Hepatocyte (in vitro differentiated cells): Measurements from ENCODE around the gene ASIC2. TPM values are rescaled to one million over a fixed set of nuclear protein-coding genes. Genes with fewer than 3 reads are reported as not detected.

Source experiments
- DNase-seq: peaks from one replicate; pipeline ENCODE4 v3.0.0-alpha.2; 2016; ENCODE audit warnings: low spot score
- H2AFZ ChIP-seq: fragments of 200-600 bp; sonication (generic); 2 replicates; pipeline ENCODE4 v1.6.0; 2016; ENCODE audit warnings: antibody characterized with exemption, mild to moderate bottlenecking
- H3K27ac ChIP-seq: fragments of 200-600 bp; sonication (generic); 2 replicates; pipeline ENCODE4 v1.5.1; 2016; ENCODE audit warnings: mild to moderate bottlenecking
- H3K27me3 ChIP-seq: fragments of 200-600 bp; sonication (generic); 2 replicates; pipeline ENCODE4 v1.6.1; 2016
- H3K36me3 ChIP-seq: fragments of 200-600 bp; sonication (generic); replicated peaks from 2 replicates; pipeline ENCODE4 v1.5.1; 2016; ENCODE audit warnings: low read depth; ENCODE audit not compliant: insufficient read depth
- H3K4me1 ChIP-seq: fragments of 200-600 bp; sonication (generic); 2 replicates; pipeline ENCODE4 v1.5.1; 2016; ENCODE audit warnings: mild to moderate bottlenecking, moderate library complexity; ENCODE audit not compliant: insufficient read depth
- H3K4me2 ChIP-seq: fragments of 200-600 bp; sonication (generic); 2 replicates; pipeline ENCODE4 v1.6.0; 2016
- H3K4me3 ChIP-seq: fragments of 200-600 bp; sonication (generic); 2 replicates; pipeline ENCODE4 v1.5.1; 2016; ENCODE audit warnings: mild to moderate bottlenecking
- H3K79me2 ChIP-seq: fragments of 200-600 bp; sonication (generic); 2 replicates; pipeline ENCODE4 v1.6.0; 2017; ENCODE audit warnings: mild to moderate bottlenecking
- H3K9me2 ChIP-seq: fragments of 200-600 bp; sonication (generic); replicated peaks from 2 replicates; pipeline ENCODE4 v1.6.0; 2017; ENCODE audit warnings: mild to moderate bottlenecking; ENCODE audit not compliant: insufficient read depth
- H3K9me3 ChIP-seq: fragments of 200-600 bp; sonication (generic); 2 replicates; pipeline ENCODE4 v1.5.1; 2016; ENCODE audit warnings: low read depth, mild to moderate bottlenecking
- H4K20me1 ChIP-seq: fragments of 200-600 bp; sonication (generic); 2 replicates; pipeline ENCODE4 v1.6.0; 2016; ENCODE audit warnings: mild to moderate bottlenecking; ENCODE audit not compliant: insufficient read depth, poor library complexity, severe bottlenecking
- EZH2 ChIP-seq: fragments of 200-600 bp; sonication (generic); IDR thresholded peaks from 2 replicates; pipeline ENCODE4 v1.6.1; 2016; ENCODE audit warnings: antibody characterized with exemption, mild to moderate bottlenecking, borderline replicate concordance
- EZH2phosphoT487 ChIP-seq: fragments of 200-600 bp; sonication (generic); IDR thresholded peaks from one replicate; pipeline ENCODE4 v1.6.1; 2018; ENCODE audit warnings: antibody characterized with exemption, mild to moderate bottlenecking, low read depth, moderate library complexity; ENCODE audit not compliant: unreplicated experiment, severe bottlenecking
- WGBS: methylation state at CpG from one replicate; pipeline ENCODE4 v1.1.6; 2016; ENCODE audit warnings: low lambda C conversion rate; ENCODE audit errors: missing lambda C conversion rate; 5-methylcytosine and 5-hydroxymethylcytosine counted together
- polyA plus RNA-seq: library from polyadenylated mRNA; unstranded; fragments of >200 nt; fragmentation: Nextera tagmentation; extraction: Ambion mirVana; gene quantifications from 2 replicates; pipeline ENCODE4 v1.2.1, GENCODE V29; 2016
- total RNA-seq: library from RNA; depleted of rRNA; stranded (reverse); fragments of >200 nt; gene quantifications from 2 replicates; pipeline ENCODE4 v1.2.3, GENCODE V29; 2014
- TF ChIP-seq, protein P1 (sequence below): fragments of 200-600 bp; sonication (generic); IDR thresholded peaks from 2 replicates; pipeline ENCODE4 v1.5.1; 2016; ENCODE audit warnings: antibody characterized with exemption, mild to moderate bottlenecking; ENCODE audit not compliant: poor library complexity

The ASIC2 gene
- total and polyA plus RNA-seq, 2 experiments from 2014 or later: 2.3 to 3.3 TPM

DNA sequence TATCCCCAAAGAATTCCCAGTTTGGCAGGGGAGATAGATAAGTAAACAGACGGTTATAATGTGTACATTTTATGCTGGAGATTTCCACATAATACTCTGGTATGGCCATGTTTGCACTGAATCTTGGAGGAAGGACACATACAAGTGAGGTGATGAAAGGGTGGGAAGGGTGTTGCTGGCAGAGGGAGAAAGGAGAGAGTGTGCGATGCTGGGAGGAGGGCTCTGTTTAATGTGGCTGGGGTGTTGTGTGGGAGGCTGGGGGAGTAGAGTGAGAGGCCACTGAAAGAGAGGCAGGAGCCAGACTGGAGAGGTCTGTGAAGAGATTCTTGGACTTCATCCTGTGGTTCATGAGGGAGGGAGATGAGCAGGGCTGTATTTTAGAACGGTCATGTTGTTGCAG, 213.9 kb downstream of the ASIC2 start:
- Histone ChIP-seq H3K9me2 (no peaks in the 10 kb centered on the region), H3K9me3 (no peaks in the 10 kb centered on the region), H3K79me2 (no peaks in the 10 kb centered on the region), H3K27ac (no peak overlapping the region), H3K4me1 (no peaks in the 10 kb centered on the region), H3K4me2 (no peak overlapping the region), H4K20me1 (no peaks in the 10 kb centered on the region), H2AFZ (no peak overlapping the region), H3K4me3 (no peak overlapping the region), H3K36me3 (no peaks in the 10 kb centered on the region), H3K27me3 (peaks cover 6% of the 10 kb centered on the region)
- DNase-seq: no peak
- WGBS: 74% methylated on average over 3 of the region's 3 CpGs
- TF ChIP-seq EZH2: no peak
- TF ChIP-seq, protein P1, sequence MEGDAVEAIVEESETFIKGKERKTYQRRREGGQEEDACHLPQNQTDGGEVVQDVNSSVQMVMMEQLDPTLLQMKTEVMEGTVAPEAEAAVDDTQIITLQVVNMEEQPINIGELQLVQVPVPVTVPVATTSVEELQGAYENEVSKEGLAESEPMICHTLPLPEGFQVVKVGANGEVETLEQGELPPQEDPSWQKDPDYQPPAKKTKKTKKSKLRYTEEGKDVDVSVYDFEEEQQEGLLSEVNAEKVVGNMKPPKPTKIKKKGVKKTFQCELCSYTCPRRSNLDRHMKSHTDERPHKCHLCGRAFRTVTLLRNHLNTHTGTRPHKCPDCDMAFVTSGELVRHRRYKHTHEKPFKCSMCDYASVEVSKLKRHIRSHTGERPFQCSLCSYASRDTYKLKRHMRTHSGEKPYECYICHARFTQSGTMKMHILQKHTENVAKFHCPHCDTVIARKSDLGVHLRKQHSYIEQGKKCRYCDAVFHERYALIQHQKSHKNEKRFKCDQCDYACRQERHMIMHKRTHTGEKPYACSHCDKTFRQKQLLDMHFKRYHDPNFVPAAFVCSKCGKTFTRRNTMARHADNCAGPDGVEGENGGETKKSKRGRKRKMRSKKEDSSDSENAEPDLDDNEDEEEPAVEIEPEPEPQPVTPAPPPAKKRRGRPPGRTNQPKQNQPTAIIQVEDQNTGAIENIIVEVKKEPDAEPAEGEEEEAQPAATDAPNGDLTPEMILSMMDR: no peak
- no peak for TF ChIP-seq EZH2phosphoT487

DNA sequence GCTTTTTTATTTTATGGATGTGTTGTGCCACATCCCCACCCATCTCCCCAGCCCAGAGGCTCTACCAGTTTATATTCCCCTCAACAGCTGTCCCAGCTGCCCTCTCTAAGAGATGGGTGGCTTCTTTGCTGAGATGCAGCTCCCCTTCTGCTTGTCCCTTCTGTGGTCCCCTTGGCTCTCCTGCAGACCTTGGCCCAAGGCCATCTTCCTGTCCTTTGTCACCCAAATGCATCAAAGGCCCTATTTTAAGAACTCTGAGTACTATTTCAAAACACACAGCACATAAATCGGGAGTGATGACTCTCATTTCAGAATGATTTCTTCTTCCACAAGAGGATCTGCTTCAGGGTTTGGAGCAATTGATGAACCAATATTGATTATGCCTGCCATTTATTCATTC, 216.1 kb downstream of the ASIC2 start:
- H3K27ac ChIP-seq: no peak overlapping the region
- no peaks in the 10 kb centered on the region for H4K20me1 ChIP-seq
- 87% methylated on average over 1 of the region's 1 CpG for WGBS
- no peak overlapping the region for H3K4me3 ChIP-seq
- TF ChIP-seq EZH2 (no peak), EZH2phosphoT487 (no peak)
- TF ChIP-seq, protein P1: no peak
- H3K4me1 ChIP-seq: no peaks in the 10 kb centered on the region
- no peaks in the 10 kb centered on the region for H3K36me3 ChIP-seq
- no peaks in the 10 kb centered on the region for H3K9me3 ChIP-seq
- peaks cover 19% of the 10 kb centered on the region for H3K27me3 ChIP-seq
- DNase-seq: no peak
- no peak overlapping the region for H2AFZ ChIP-seq
- no peak overlapping the region for H3K4me2 ChIP-seq
- no peaks in the 10 kb centered on the region for H3K79me2 ChIP-seq
- H3K9me2 ChIP-seq: no peaks in the 10 kb centered on the region

DNA sequence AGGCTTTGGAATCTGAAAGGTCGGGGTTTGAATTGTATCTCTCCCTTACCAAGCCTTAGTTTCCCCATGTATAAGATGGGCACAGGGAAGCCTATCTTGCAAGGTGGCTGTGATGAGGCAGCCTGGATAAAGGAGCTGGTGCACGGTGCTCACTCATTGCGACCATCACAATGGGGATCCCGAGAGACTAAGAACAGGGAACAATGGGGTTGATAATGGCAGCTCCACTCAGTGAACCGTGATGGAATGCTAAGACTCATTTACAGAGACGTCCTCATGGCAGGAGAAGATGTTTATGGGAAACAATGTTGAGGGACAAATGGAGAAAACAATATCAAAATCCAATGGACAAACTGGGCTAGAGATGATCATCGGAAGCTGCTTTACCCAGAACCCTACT, 219.7 kb downstream of the ASIC2 start:
- Histone ChIP-seq H3K9me2 (no peaks in the 10 kb centered on the region), H3K4me3 (no peak overlapping the region), H3K79me2 (no peaks in the 10 kb centered on the region), H3K9me3 (no peaks in the 10 kb centered on the region), H3K4me1 (no peaks in the 10 kb centered on the region), H2AFZ (no peak overlapping the region), H4K20me1 (no peaks in the 10 kb centered on the region), H3K4me2 (no peak overlapping the region), H3K27me3 (peaks cover 19% of the 10 kb centered on the region), H3K27ac (no peak overlapping the region), H3K36me3 (no peaks in the 10 kb centered on the region)
- 62% methylated on average over 7 of the region's 7 CpGs for WGBS
- no peak for TF ChIP-seq EZH2
- TF ChIP-seq, protein P1: no peak
- no peak for TF ChIP-seq EZH2phosphoT487
- DNase-seq: no peak

DNA sequence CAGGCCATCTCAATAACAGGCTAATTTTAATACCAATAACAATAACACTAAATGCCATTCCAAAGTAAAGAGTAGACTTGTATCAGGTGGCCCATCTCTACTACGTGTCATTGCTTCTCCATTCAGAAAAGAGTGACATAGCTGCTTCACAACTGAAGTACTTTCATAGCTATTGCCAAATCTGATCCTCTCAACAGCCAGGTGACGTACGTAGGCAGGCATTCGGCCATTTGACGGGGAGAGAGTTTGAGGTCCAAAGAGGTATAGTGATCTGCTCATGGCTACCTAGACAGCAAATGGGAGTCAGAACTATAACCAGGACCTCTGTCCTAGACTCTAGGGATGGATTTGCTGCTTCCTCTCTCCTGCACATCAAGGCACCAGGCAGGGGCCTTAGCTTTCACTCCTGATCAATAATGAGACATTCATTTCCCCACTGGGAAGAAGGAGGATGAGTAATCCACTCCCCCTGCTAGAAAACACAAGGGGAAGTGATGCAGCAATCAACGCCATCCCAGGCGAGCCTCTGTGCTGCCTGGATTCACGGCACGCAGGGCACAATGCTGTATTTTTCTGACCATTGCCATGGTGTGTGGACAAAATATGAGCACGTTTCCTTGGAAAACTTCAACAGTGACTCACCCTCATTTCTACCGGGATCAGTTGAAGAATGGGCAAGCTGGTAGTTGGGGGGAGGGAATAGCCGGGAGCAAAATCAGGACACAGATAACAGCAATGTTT, 220.5 kb downstream of the ASIC2 start:
- H2AFZ ChIP-seq: no peak overlapping the region
- no peak for TF ChIP-seq EZH2
- TF ChIP-seq EZH2phosphoT487: no peak
- TF ChIP-seq, protein P1: no peak

More for the DNA sequence above, 220.5 kb downstream of the ASIC2 start:
- Histone ChIP-seq H3K4me3 (no peak overlapping the region), H3K9me2 (no peaks in the 10 kb centered on the region), H3K27me3 (peaks cover 19% of the 10 kb centered on the region), H3K4me1 (no peaks in the 10 kb centered on the region), H4K20me1 (no peaks in the 10 kb centered on the region), H3K9me3 (no peaks in the 10 kb centered on the region), H3K36me3 (no peaks in the 10 kb centered on the region), H3K79me2 (no peaks in the 10 kb centered on the region), H3K4me2 (no peak overlapping the region), H3K27ac (no peak overlapping the region)
- WGBS: 75% methylated on average over 12 of the region's 12 CpGs
- DNase-seq: no peak
